HCT116 (cell line): ENCODE results near the gene CCSAP.

Experiments
- CEBPB ChIP-seq: IDR thresholded peaks from 2 replicates; pipeline ENCODE4 v1.6.1; 2012; ENCODE audit warnings: low read depth
- POLR2A ChIP-seq: IDR thresholded peaks from 2 replicates; pipeline ENCODE4 v1.7.0; 2011; ENCODE audit warnings: borderline replicate concordance; ENCODE audit not compliant: insufficient read depth, insufficient read length; ENCODE audit errors: extremely low read depth
- RAD21 ChIP-seq: IDR thresholded peaks from 2 replicates; pipeline ENCODE4 v1.6.1; 2012; ENCODE audit warnings: low read depth, mild to moderate bottlenecking
- SIN3A ChIP-seq: IDR thresholded peaks from 2 replicates; pipeline ENCODE4 v1.6.1; 2012; ENCODE audit warnings: low read depth
- ZNF274 ChIP-seq: fragments of 200-500 bp; sonication (Bioruptor generic); IDR thresholded peaks from 2 replicates; pipeline ENCODE4 v1.6.1; 2014; ENCODE audit warnings: mild to moderate bottlenecking, low read depth, low read length, inconsistent platforms
- TF ChIP-seq, protein P1 (sequence below), 3 experiments: fragments of 200-600 bp in 1 of 3; sonication (generic) in 1 of 3; IDR thresholded peaks in 2 of 3; conservative IDR thresholded peaks in 1 of 3; 2 replicates each; pipeline ENCODE4 v1.5.1; 2012 to 2017; ENCODE audit warnings: low read depth in 2 of 3, low read length in 2 of 3, antibody characterized with exemption in 1 of 3, borderline replicate concordance in 1 of 3, control low read depth in 1 of 3, mild to moderate bottlenecking in 1 of 3, mixed read lengths in 1 of 3, mixed run types in 1 of 3, moderate library complexity in 1 of 3; ENCODE audit not compliant: insufficient read depth in 1 of 3

DNA sequence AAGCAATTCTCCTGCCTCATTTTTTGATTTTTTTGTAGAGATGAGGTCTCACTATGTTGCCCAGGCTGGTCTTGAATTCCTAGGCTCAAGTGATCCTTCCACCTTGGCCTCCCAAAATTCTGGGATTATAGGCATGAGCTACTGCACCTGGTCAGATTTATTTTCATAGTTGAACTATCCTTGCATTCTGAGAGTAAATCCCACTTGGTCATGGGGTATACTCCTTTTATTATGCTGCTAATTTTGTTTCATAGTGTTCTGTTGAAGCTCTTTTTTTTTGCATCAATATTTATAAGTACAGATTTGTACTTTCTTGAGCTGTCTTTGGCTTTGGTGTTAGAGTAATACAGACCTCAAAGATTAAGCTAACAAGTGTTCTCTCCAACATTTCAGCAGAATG, 12.8 kb upstream of the CCSAP start:
- TF ChIP-seq, protein P1, sequence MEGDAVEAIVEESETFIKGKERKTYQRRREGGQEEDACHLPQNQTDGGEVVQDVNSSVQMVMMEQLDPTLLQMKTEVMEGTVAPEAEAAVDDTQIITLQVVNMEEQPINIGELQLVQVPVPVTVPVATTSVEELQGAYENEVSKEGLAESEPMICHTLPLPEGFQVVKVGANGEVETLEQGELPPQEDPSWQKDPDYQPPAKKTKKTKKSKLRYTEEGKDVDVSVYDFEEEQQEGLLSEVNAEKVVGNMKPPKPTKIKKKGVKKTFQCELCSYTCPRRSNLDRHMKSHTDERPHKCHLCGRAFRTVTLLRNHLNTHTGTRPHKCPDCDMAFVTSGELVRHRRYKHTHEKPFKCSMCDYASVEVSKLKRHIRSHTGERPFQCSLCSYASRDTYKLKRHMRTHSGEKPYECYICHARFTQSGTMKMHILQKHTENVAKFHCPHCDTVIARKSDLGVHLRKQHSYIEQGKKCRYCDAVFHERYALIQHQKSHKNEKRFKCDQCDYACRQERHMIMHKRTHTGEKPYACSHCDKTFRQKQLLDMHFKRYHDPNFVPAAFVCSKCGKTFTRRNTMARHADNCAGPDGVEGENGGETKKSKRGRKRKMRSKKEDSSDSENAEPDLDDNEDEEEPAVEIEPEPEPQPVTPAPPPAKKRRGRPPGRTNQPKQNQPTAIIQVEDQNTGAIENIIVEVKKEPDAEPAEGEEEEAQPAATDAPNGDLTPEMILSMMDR (IDR thresholded peaks at IDR 0.05 in 2 of 3, conservative IDR thresholded peaks at IDR 0.05 in 1 of 3; ENCODE audit: borderline replicate concordance in 1 of 3, insufficient read depth in 1 of 3, low read depth in 2 of 3, low read length in 2 of 3): no peak
- TF ChIP-seq RAD21 (no peak), SIN3A (no peak), ZNF274 (no peak), CEBPB (no peak), POLR2A (no peak)
